IMR-90 (cell line): ENCODE results near the gene LAMB1. TPM values are rescaled to one million over a fixed set of nuclear protein-coding genes. Genes with fewer than 3 reads are reported as not detected.
"Not testable (repeated sequence)": the region's sequence is repeated elsewhere in the genome, so short reads cannot be mapped to it uniquely, and the experiment has no call there.

Experiments used
- ATAC-seq: fragments of 200-7000 bp; cut with Tn5 transposase; 2 replicates; pipeline ENCODE4 v1.9.1; 2020; ENCODE audit warnings: low read depth, mild to moderate bottlenecking, moderate library complexity
- BruUV-seq: library from RNA; stranded (reverse); fragments of 400-500 nt; replicated peaks from 2 replicates; lab custom pipeline; 2021; lab: Mats Ljungman, UMichigan
- CTCF ChIA-PET: fragments of 300-600 bp; formaldehyde crosslinking; extraction: SDS; loops from one replicate; lab custom pipeline; 2021; ENCODE audit warnings: antibody characterized with exemption; lab: Yijun Ruan, JAX
- POLR2A ChIA-PET: fragments of 300-600 bp; sonication (Branson Sonifier 250); formaldehyde crosslinking; loops from one replicate; lab custom pipeline; 2022; ENCODE audit warnings: antibody characterized with exemption; ENCODE audit not compliant: unreplicated experiment; lab: Charles Lee
- DNase-seq: peaks from one replicate; pipeline ENCODE4 v3.0.0; 2013
- H2AFZ ChIP-seq: replicated peaks from 2 replicates; pipeline ENCODE3; 2013; ENCODE audit warnings: low read length, mild to moderate bottlenecking; ENCODE audit not compliant: poor library complexity
- H2AK5ac ChIP-seq: 2 replicates; pipeline ENCODE4 v1.6.1; 2013; ENCODE audit warnings: low read depth, low read length, inconsistent platforms
- H2AK9ac ChIP-seq: replicated peaks from 2 replicates; pipeline ENCODE3; 2013; ENCODE audit warnings: mild to moderate bottlenecking, low read depth, low read length, moderate library complexity; ENCODE audit not compliant: poor library complexity
- H2BK120ac ChIP-seq: 2 replicates; pipeline ENCODE4 v1.6.1; 2013; ENCODE audit warnings: low read depth, low read length, inconsistent platforms
- H2BK15ac ChIP-seq: 3 replicates; pipeline ENCODE4 v1.6.1; 2013; ENCODE audit warnings: low read depth, low read length, inconsistent platforms
- H2BK20ac ChIP-seq: 2 replicates; pipeline ENCODE4 v1.6.1; 2013; ENCODE audit warnings: low read depth, mild to moderate bottlenecking, inconsistent platforms, low read length, moderate library complexity
- H2BK5ac ChIP-seq: 2 replicates; pipeline ENCODE4 v1.6.1; 2013; ENCODE audit warnings: mild to moderate bottlenecking, low read depth, low read length, inconsistent platforms; ENCODE audit not compliant: poor library complexity, severe bottlenecking
- H3K14ac ChIP-seq: replicated peaks from 2 replicates; pipeline ENCODE4 v1.6.1; 2013; ENCODE audit warnings: low read depth, low read length, inconsistent platforms
- H3K18ac ChIP-seq: 2 replicates; pipeline ENCODE4 v1.6.1; 2013; ENCODE audit warnings: low read depth, low read length, control low read depth
- H3K23ac ChIP-seq: 2 replicates; pipeline ENCODE4 v1.6.1; 2013; ENCODE audit warnings: low read depth, low read length, inconsistent platforms
- H3K27ac ChIP-seq: 2 replicates; pipeline ENCODE4 v1.5.1; 2013; ENCODE audit warnings: mild to moderate bottlenecking, control low read depth, low read length; ENCODE audit not compliant: insufficient read depth
- H3K27me3 ChIP-seq: 2 replicates; pipeline ENCODE4 v1.6.1; 2013; ENCODE audit warnings: low read length; ENCODE audit not compliant: control insufficient read depth, insufficient read depth
- H3K36me3 ChIP-seq: 2 replicates; pipeline ENCODE4 v1.6.1; 2013; ENCODE audit warnings: low read length, mixed read lengths; ENCODE audit not compliant: control insufficient read depth, insufficient read depth
- H3K4ac ChIP-seq: 2 replicates; pipeline ENCODE4 v1.6.1; 2013; ENCODE audit warnings: low read depth, low read length, inconsistent platforms
- H3K4me1 ChIP-seq: 2 replicates; pipeline ENCODE4 v1.6.1; 2013; ENCODE audit warnings: low read length, mixed read lengths; ENCODE audit not compliant: control insufficient read depth, insufficient read depth
- H3K4me2 ChIP-seq: 2 replicates; pipeline ENCODE4 v1.6.1; 2013; ENCODE audit warnings: low read depth, mild to moderate bottlenecking, control low read depth, low read length, moderate library complexity
- H3K4me3 ChIP-seq: 2 replicates; pipeline ENCODE4 v1.5.1; 2013; ENCODE audit warnings: low read depth, mild to moderate bottlenecking, control low read depth, low read length, moderate library complexity; ENCODE audit not compliant: insufficient read depth
- H3K56ac ChIP-seq: 2 replicates; pipeline ENCODE4 v1.6.1; 2013; ENCODE audit warnings: low read length, inconsistent platforms; ENCODE audit not compliant: insufficient read depth; ENCODE audit errors: extremely low read depth
- H3K79me1 ChIP-seq, 2 experiments: 2 replicates each; pipeline ENCODE4 v1.6.1; 2013; ENCODE audit warnings: low read length in 2 of 2, inconsistent platforms in 1 of 2, low read depth in 1 of 2
- H3K9ac ChIP-seq: 2 replicates; pipeline ENCODE4 v1.6.1; 2013; ENCODE audit warnings: low read depth, low read length, control low read depth
- H3K9me1 ChIP-seq: 2 replicates; pipeline ENCODE4 v1.6.1; 2013; ENCODE audit warnings: low read length, inconsistent platforms; ENCODE audit not compliant: insufficient read depth
- H3K9me3 ChIP-seq: 2 replicates; pipeline ENCODE4 v1.6.1; 2013; ENCODE audit warnings: low read length; ENCODE audit not compliant: control insufficient read depth, insufficient read depth
- H4K20me1 ChIP-seq: 2 replicates; pipeline ENCODE4 v1.6.1; 2013; ENCODE audit warnings: low read length, inconsistent platforms; ENCODE audit not compliant: insufficient read depth
- H4K5ac ChIP-seq: 2 replicates; pipeline ENCODE4 v1.6.1; 2013; ENCODE audit warnings: mild to moderate bottlenecking, low read depth, low read length, control low read depth
- H4K8ac ChIP-seq, 2 experiments: 2 replicates each; pipeline ENCODE4 v1.6.1; 2013; ENCODE audit warnings: low read depth in 2 of 2, low read length in 2 of 2, control low read depth in 1 of 2, inconsistent platforms in 1 of 2
- H4K91ac ChIP-seq: 2 replicates; pipeline ENCODE4 v1.6.1; 2013; ENCODE audit warnings: low read depth, low read length, inconsistent platforms; ENCODE audit not compliant: insufficient read depth
- WGBS, 2 experiments: methylation state at CpG; one replicate each; pipeline versions ENCODE4 v1.1.5 to v1.1.7; 2013; ENCODE audit warnings: missing lambda C conversion rate in 2 of 2; ENCODE audit not compliant: insufficient read length in 1 of 2; ENCODE audit errors: extremely low coverage in 2 of 2; 5-methylcytosine and 5-hydroxymethylcytosine counted together
- dilution Hi-C: fragments of 300-500 bp; cut with HindIII; formaldehyde crosslinking; loops from one replicate; pipeline ENCODE4 v1.14.3; 2018; ENCODE audit warnings: low sequenced_read_pairs; ENCODE audit not compliant: unreplicated experiment
- in situ Hi-C: fragments of 300-500 bp; cut with MboI; formaldehyde crosslinking; loops from 3 replicates; pipeline ENCODE4 v1.14.3; 2019; ENCODE audit warnings: low sequenced_read_pairs, inconsistent platforms, mixed read lengths
- intact Hi-C: fragments of 100-400 bp; cut with micrococcal nuclease; formaldehyde crosslinking; loops from 2 replicates; pipeline ENCODE4 v1.10.0; 2022
- polyA plus RNA-seq, 3 experiments: library from polyadenylated mRNA; depleted of rRNA; stranded (reverse); fragments of >200 nt; gene quantifications; 2 replicates each; pipeline ENCODE4 v1.2.3, GENCODE V29; 2012; ENCODE audit warnings: low replicate concordance in 1 of 3
- total RNA-seq: library from RNA; depleted of rRNA; stranded (reverse); fragments of >200 nt; gene quantifications from 2 replicates; pipeline ENCODE4 v1.2.3, GENCODE V29; 2012

LAMB1 gene
- total and polyA plus RNA-seq, 2 of the 4 experiments (the other 2 are of a cell fraction) = 114 to 117 TPM

DNA sequence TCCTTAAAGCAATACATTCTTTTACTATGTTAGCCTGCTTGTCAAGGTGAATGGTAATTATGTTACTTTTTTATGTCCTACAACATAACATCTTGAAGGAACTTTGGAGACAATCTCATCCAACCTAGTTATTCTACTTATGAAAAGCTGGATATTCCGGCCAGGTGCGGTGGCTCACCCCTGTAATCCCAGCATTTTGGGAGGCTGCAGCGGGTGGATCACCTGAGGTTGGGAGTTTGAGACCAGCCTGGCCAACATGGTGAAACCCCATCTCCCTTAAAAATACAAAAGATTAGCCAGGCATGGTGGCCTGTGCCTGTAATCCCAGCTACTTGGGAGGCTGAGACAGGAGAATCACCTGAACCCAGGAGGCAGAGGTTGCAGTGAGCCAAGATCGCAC lies 46.0 kb downstream of the LAMB1 start:
- H2AFZ ChIP-seq, H2AK9ac ChIP-seq, CTCF ChIA-PET, DNase-seq, H4K8ac ChIP-seq, intact Hi-C loops, H3K23ac ChIP-seq, H3K27me3 ChIP-seq, H3K18ac ChIP-seq, H2BK5ac ChIP-seq, H3K4me2 ChIP-seq, H3K27ac ChIP-seq, H3K9ac ChIP-seq, H4K5ac ChIP-seq, in situ Hi-C loops, H2BK15ac ChIP-seq, H3K4ac ChIP-seq, H3K9me3 ChIP-seq, POLR2A ChIA-PET, ATAC-seq, H2AK5ac ChIP-seq, H4K91ac ChIP-seq, H3K56ac ChIP-seq, H2BK120ac ChIP-seq, dilution Hi-C loops, BruUV-seq, H2BK20ac ChIP-seq, H3K14ac ChIP-seq, H3K4me3 ChIP-seq: not testable (repeated sequence)
- WGBS, 2 experiments = no CpG with 5 or more reads among the region's 4 CpGs
- Histone ChIP-seq H3K79me1 (peaks cover 4 to 41% of the 10 kb centered on the region in 2 experiments; a peak in 3 of 4 replicates), H3K4me1 (peaks cover 19% of the 10 kb centered on the region), H3K36me3 (peaks cover 64% of the 10 kb centered on the region), H3K9me1 (peaks cover 19% of the 10 kb centered on the region), H4K20me1 (peaks cover 31% of the 10 kb centered on the region)
